Nephron (organoid): ENCODE measurements around the gene SYCE1.

Source experiments
- H3K27ac Mint-ChIP-seq, 3 experiments: 2 replicates each; pipeline ENCODE4 v1.8.0; 2020; ENCODE audit warnings: mixed read lengths in 3 of 3, mild to moderate bottlenecking in 2 of 3, moderate library complexity in 1 of 3
- H3K27me3 Mint-ChIP-seq: 2 replicates; pipeline ENCODE4 v1.8.0; 2021; ENCODE audit warnings: low read depth, mild to moderate bottlenecking, moderate library complexity, mixed read lengths
- H3K36me3 Mint-ChIP-seq: 2 replicates; pipeline ENCODE4 v1.8.0; 2020; ENCODE audit warnings: low read depth, mixed read lengths
- H3K4me1 Mint-ChIP-seq: 2 replicates; pipeline ENCODE4 v1.8.0; 2020; ENCODE audit warnings: mixed read lengths
- H3K4me3 Mint-ChIP-seq, 3 experiments: 2 replicates each; pipeline ENCODE4 v1.8.0; 2020; ENCODE audit warnings: mild to moderate bottlenecking in 3 of 3, mixed read lengths in 3 of 3, moderate library complexity in 2 of 3
- H3K9me3 Mint-ChIP-seq: 2 replicates; pipeline ENCODE4 v1.8.0; 2020; ENCODE audit warnings: mixed read lengths
- CTCF ChIP-seq, 3 experiments: fragments of 200-600 bp; sonication (generic); IDR thresholded peaks; one replicate each; pipeline ENCODE4 v1.5.0; 2021; ENCODE audit warnings: antibody characterized with exemption in 3 of 3; ENCODE audit not compliant: unreplicated experiment in 3 of 3

Gene SYCE1

GRCh38 chr10:133516057-133516456 is 49.3 kb downstream of the SYCE1 start:
- H3K27me3 Mint-ChIP-seq: peaks cover 19% of the 10 kb centered on the region
- TF ChIP-seq CTCF (IDR thresholded peaks at IDR 0.05; ENCODE audit: unreplicated experiment in 3 of 3): no peak
- H3K36me3 Mint-ChIP-seq: no peaks in the 10 kb centered on the region
- H3K9me3 Mint-ChIP-seq: peaks cover 17% of the 10 kb centered on the region
- no peak overlapping the region for H3K27ac Mint-ChIP-seq
- no peaks in the 10 kb centered on the region for H3K4me1 Mint-ChIP-seq
- no peak overlapping the region for H3K4me3 Mint-ChIP-seq

- TF ChIP-seq CTCF (IDR thresholded peaks at IDR 0.05; ENCODE audit: unreplicated experiment in 3 of 3): no peak
- Mint-ChIP-seq H3K9me3 (peaks cover 16% of the 10 kb centered on the region), H3K4me3 (no peak overlapping the region), H3K4me1 (no peaks in the 10 kb centered on the region), H3K27ac (no peak overlapping the region), H3K36me3 (no peaks in the 10 kb centered on the region), H3K27me3 (peaks cover 22% of the 10 kb centered on the region)
These were observed 49.9 kb downstream of the SYCE1 start for GRCh38 chr10:133515471-133515870.

GRCh38 chr10:133511907-133512528 is 53.4 kb downstream of the SYCE1 start:
- TF ChIP-seq CTCF (IDR thresholded peaks at IDR 0.05; ENCODE audit: unreplicated experiment in 3 of 3): no peak
- Mint-ChIP-seq H3K4me3 (no peak overlapping the region), H3K4me1 (no peaks in the 10 kb centered on the region), H3K27ac (no peak overlapping the region), H3K9me3 (peaks cover 13% of the 10 kb centered on the region), H3K27me3 (peaks cover 17% of the 10 kb centered on the region), H3K36me3 (no peaks in the 10 kb centered on the region)

DNA sequence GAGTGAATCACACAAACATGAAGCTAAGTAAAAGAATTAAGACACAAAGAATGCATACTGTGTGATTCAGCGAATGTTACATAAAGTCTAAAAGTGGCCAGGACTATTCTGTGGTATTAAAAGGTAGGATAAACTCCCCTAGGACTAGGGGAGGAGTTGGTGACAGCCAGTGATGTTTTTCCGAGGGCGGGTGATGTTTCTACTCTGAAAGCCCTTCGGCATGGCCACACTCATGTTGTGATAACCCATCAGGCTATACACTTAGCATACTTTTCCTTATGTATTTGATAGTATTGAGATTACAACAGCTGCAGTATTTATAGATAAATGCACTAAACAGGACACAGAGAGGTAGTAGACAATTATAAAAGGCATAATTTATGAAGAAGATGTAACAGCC is 54.0 kb downstream of the SYCE1 start:
- H3K36me3 Mint-ChIP-seq: no peaks in the 10 kb centered on the region
- H3K4me1 Mint-ChIP-seq: no peaks in the 10 kb centered on the region
- no peak overlapping the region for H3K27ac Mint-ChIP-seq
- no peak for TF ChIP-seq CTCF (IDR thresholded peaks at IDR 0.05; ENCODE audit: unreplicated experiment in 3 of 3)
- H3K4me3 Mint-ChIP-seq: no peak overlapping the region
- peaks cover 17% of the 10 kb centered on the region for H3K27me3 Mint-ChIP-seq
- H3K9me3 Mint-ChIP-seq: peaks cover 11% of the 10 kb centered on the region

GRCh38 chr10:133509700-133510099 is 55.7 kb downstream of the SYCE1 start:
- TF ChIP-seq CTCF (IDR thresholded peaks at IDR 0.05; ENCODE audit: unreplicated experiment in 3 of 3): no peak
- Mint-ChIP-seq H3K27me3 (peaks cover 17% of the 10 kb centered on the region), H3K36me3 (no peaks in the 10 kb centered on the region), H3K9me3 (peaks cover 15% of the 10 kb centered on the region), H3K4me1 (no peaks in the 10 kb centered on the region), H3K4me3 (no peak overlapping the region), H3K27ac (no peak overlapping the region)
